Gastrocnemius medialis (tissue), 4 donors: ENCODE results near the gene BARHL2. TPM values are rescaled to one million over a fixed set of nuclear protein-coding genes. Genes with fewer than 3 reads are reported as not detected.
A peak's percentile ranks its signal among the peaks of the same experiment; 100 is the strongest.

ENCODE experiments used
- ATAC-seq, 2 donors: fragments of 150-250 bp; one replicate each; pipeline ENCODE4 v1.9.1; 2016
- DNase-seq, 2 donors: peaks; one replicate each; pipeline ENCODE4 v3.0.0-alpha.2; 2019
- H3K27ac ChIP-seq, 4 donors: fragments of 200-600 bp; sonication (generic); 1 replicate in 1 of 4; 2 replicates in 3 of 4; pipeline ENCODE4 v1.5.1; 2016 to 2018; ENCODE audit warnings: mild to moderate bottlenecking in 2 of 4, moderate library complexity in 1 of 4
- H3K27me3 ChIP-seq, 3 donors: fragments of 200-600 bp; sonication (generic) in 2 of 3; 1 replicate in 1 of 3; 2 replicates in 2 of 3; pipeline versions ENCODE4 v1.5.1 to v1.6.0; 2016 to 2019; ENCODE audit warnings: mild to moderate bottlenecking in 1 of 3, moderate library complexity in 1 of 3
- H3K36me3 ChIP-seq, 2 donors: fragments of 200-600 bp; sonication (generic) in 1 of 2; one replicate each; pipeline ENCODE4 v1.5.1; 2017 to 2018
- H3K4me1 ChIP-seq, 2 donors: fragments of 200-600 bp; sonication (generic) in 1 of 2; one replicate each; pipeline ENCODE4 v1.5.1; 2016 to 2017; ENCODE audit warnings: mild to moderate bottlenecking in 2 of 2
- H3K4me3 ChIP-seq, 4 donors: fragments of 200-600 bp; sonication (generic) in 3 of 4; 1 replicate in 1 of 4; 2 replicates in 3 of 4; pipeline ENCODE4 v1.5.1; 2016 to 2019; ENCODE audit warnings: mild to moderate bottlenecking in 2 of 4
- H3K9me3 ChIP-seq, 3 donors: fragments of 200-600 bp; sonication (generic) in 2 of 3; 1 replicate in 1 of 3; 2 replicates in 2 of 3; pipeline ENCODE4 v1.5.1; 2016 to 2019
- CTCF ChIP-seq, 5 experiments: fragments of 450-650 bp in 3 of 5; fragments of 200-600 bp in 2 of 5; sonication (generic) in 2 of 5; IDR thresholded peaks in 4 of 5; conservative IDR thresholded peaks in 1 of 5; 1 replicate in 4 of 5; 2 replicates in 1 of 5; pipeline ENCODE4 v1.5.1; 2016 to 2019; ENCODE audit warnings: antibody characterized with exemption in 5 of 5, mild to moderate bottlenecking in 3 of 5, moderate library complexity in 3 of 5
- POLR2A ChIP-seq, 2 donors: fragments of 450-650 bp; IDR thresholded peaks; one replicate each; pipeline ENCODE4 v1.6.1; 2017; ENCODE audit warnings: antibody characterized with exemption in 2 of 2, mild to moderate bottlenecking in 2 of 2, moderate library complexity in 2 of 2
- in situ Hi-C, 4 donors: fragments of 200-750 bp; cut with MboI; loops; one replicate each; pipeline versions ENCODE4 v1.15.0 to v1.8.0; 2017; ENCODE audit warnings: low sequenced_read_pairs in 4 of 4
- intact Hi-C: fragments of 100-400 bp; cut with DNase I; formaldehyde crosslinking; loops from one replicate; pipeline ENCODE4 v1.15.1; 2023; ENCODE audit warnings: low total_unique reads
- total RNA-seq, 4 donors: library from RNA; depleted of rRNA; stranded (reverse); fragments of >200 nt; gene quantifications; one replicate each; pipeline versions ENCODE4 v1.1.0 to v1.2.3, GENCODE V29; 2016

BARHL2 gene
- total RNA-seq, 4 donors from 2014 or later, result not detected

- no peak for DNase-seq
- in situ Hi-C loops, result loop anchor here in 1 of 4 donors (25.0 kb wide), 1 partner anchor 253 kb away; no protein-coding TSS in a partner anchor
- Histone ChIP-seq H3K4me3 (no peak overlapping the region), H3K27me3 (peaks cover 97 to 100% (median 99%) of the 10 kb centered on the region in 3 donors), H3K27ac (no peak overlapping the region), H3K36me3 (no peaks in the 10 kb centered on the region), H3K9me3 (no peaks in the 10 kb centered on the region), H3K4me1 (peaks cover 11 to 19% of the 10 kb centered on the region in 2 donors)
- intact Hi-C loops, result no loop called here
- TF ChIP-seq POLR2A (IDR thresholded peaks at IDR 0.05), result no peak
- TF ChIP-seq CTCF (IDR thresholded peaks at IDR 0.05 in 4 of 5, conservative IDR thresholded peaks at IDR 0.05 in 1 of 5), result no peak
- no peak for ATAC-seq
Measured at GRCh38 chr1:90708826-90709225, 8.3 kb downstream of the BARHL2 start.

GRCh38 chr1:90708236-90708786 is 8.8 kb downstream of the BARHL2 start:
- TF ChIP-seq POLR2A (IDR thresholded peaks at IDR 0.05) (no peak), CTCF (IDR thresholded peaks at IDR 0.05 in 4 of 5, conservative IDR thresholded peaks at IDR 0.05 in 1 of 5) (no peak)
- intact Hi-C loops, result no loop called here

GRCh38 chr1:90707363-90707710 is 9.8 kb downstream of the BARHL2 start:
- intact Hi-C loops, result no loop called here
- no peak for TF ChIP-seq POLR2A (IDR thresholded peaks at IDR 0.05)
- no peak for TF ChIP-seq CTCF (IDR thresholded peaks at IDR 0.05 in 4 of 5, conservative IDR thresholded peaks at IDR 0.05 in 1 of 5)
- Histone ChIP-seq H3K4me1 (peaks cover 11 to 19% of the 10 kb centered on the region in 2 donors), H3K4me3 (peak overlapping the region in 3 of 4 donors; percentile 18 to 56 (median 32)), H3K27ac (no peak overlapping the region), H3K9me3 (no peaks in the 10 kb centered on the region), H3K36me3 (no peaks in the 10 kb centered on the region), H3K27me3 (peaks cover 94 to 98% (median 97%) of the 10 kb centered on the region in 3 donors)
- ATAC-seq, result no peak
- no peak for DNase-seq
- in situ Hi-C loops, result loop anchor here in 1 of 4 donors (25.0 kb wide), 1 partner anchor 255 kb away; no protein-coding TSS in a partner anchor

More at GRCh38 chr1:90708236-90708786, 8.8 kb downstream of the BARHL2 start:
- no peak for ATAC-seq
- DNase-seq, result no peak
- in situ Hi-C loops, result loop anchor here in 1 of 4 donors (25.0 kb wide), 1 partner anchor 254 kb away; no protein-coding TSS in a partner anchor
- Histone ChIP-seq H3K36me3 (no peaks in the 10 kb centered on the region), H3K4me3 (no peak overlapping the region), H3K27ac (no peak overlapping the region), H3K4me1 (peaks cover 11 to 19% of the 10 kb centered on the region in 2 donors), H3K27me3 (peaks cover 97 to 100% (median 99%) of the 10 kb centered on the region in 3 donors), H3K9me3 (no peaks in the 10 kb centered on the region)

GRCh38 chr1:90706437-90707362 is 10.4 kb downstream of the BARHL2 start:
- in situ Hi-C loops (loop anchor here in 1 of 4 donors (25.0 kb wide), 1 partner anchor 256 kb away; no protein-coding TSS in a partner anchor), intact Hi-C loops (no loop called here)
- ATAC-seq (peak; percentile 27 to 36), DNase-seq (no peak)
- peaks cover 11 to 19% of the 10 kb centered on the region in 2 donors for H3K4me1 ChIP-seq
- peaks cover 94 to 98% (median 96%) of the 10 kb centered on the region in 3 donors for H3K27me3 ChIP-seq
- TF ChIP-seq CTCF (IDR thresholded peaks at IDR 0.05 in 4 of 5, conservative IDR thresholded peaks at IDR 0.05 in 1 of 5) (no peak), POLR2A (IDR thresholded peaks at IDR 0.05) (no peak)
- H3K9me3 ChIP-seq, result no peaks in the 10 kb centered on the region
- no peaks in the 10 kb centered on the region for H3K36me3 ChIP-seq
- peak overlapping the region; percentile 18 to 56 (median 36) for H3K4me3 ChIP-seq
- no peak overlapping the region for H3K27ac ChIP-seq
